ENCODE data around the gene FGFBP2.
A peak's percentile ranks its signal among the peaks of the same experiment; 100 is the strongest.

The FGFBP2 gene

DNA sequence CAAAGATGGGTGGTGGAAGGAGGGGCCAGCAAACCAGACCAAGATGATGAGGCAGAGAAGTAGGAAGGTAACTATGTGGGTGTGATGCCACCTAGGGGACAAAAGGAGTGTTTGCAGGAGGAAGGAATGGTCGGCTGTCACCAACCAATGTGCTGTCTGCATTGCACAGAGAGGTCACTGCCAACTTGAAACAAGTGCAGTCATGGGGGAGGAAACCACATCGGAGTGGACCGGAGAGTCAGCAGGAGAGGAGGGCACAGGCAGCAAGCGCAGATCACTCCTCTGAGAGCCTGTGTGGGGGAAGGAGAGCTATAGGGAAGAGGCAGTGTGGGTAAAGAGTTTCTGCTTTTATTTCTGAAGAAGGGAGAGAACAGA is 38.5 kb upstream of the FGFBP2 start:
- TF ChIP-seq, protein P1, sequence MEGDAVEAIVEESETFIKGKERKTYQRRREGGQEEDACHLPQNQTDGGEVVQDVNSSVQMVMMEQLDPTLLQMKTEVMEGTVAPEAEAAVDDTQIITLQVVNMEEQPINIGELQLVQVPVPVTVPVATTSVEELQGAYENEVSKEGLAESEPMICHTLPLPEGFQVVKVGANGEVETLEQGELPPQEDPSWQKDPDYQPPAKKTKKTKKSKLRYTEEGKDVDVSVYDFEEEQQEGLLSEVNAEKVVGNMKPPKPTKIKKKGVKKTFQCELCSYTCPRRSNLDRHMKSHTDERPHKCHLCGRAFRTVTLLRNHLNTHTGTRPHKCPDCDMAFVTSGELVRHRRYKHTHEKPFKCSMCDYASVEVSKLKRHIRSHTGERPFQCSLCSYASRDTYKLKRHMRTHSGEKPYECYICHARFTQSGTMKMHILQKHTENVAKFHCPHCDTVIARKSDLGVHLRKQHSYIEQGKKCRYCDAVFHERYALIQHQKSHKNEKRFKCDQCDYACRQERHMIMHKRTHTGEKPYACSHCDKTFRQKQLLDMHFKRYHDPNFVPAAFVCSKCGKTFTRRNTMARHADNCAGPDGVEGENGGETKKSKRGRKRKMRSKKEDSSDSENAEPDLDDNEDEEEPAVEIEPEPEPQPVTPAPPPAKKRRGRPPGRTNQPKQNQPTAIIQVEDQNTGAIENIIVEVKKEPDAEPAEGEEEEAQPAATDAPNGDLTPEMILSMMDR (IDR thresholded peaks at IDR 0.05; ENCODE audit: low read depth, low read length, missing control alignments): peak; percentile 88
- no peak overlapping the region for H3K4me3 ChIP-seq (replicated peaks; ENCODE audit: low read depth, low read length)
- peak; percentile 59 for DNase-seq (ENCODE audit: extremely low read depth, low read depth)

DNA sequence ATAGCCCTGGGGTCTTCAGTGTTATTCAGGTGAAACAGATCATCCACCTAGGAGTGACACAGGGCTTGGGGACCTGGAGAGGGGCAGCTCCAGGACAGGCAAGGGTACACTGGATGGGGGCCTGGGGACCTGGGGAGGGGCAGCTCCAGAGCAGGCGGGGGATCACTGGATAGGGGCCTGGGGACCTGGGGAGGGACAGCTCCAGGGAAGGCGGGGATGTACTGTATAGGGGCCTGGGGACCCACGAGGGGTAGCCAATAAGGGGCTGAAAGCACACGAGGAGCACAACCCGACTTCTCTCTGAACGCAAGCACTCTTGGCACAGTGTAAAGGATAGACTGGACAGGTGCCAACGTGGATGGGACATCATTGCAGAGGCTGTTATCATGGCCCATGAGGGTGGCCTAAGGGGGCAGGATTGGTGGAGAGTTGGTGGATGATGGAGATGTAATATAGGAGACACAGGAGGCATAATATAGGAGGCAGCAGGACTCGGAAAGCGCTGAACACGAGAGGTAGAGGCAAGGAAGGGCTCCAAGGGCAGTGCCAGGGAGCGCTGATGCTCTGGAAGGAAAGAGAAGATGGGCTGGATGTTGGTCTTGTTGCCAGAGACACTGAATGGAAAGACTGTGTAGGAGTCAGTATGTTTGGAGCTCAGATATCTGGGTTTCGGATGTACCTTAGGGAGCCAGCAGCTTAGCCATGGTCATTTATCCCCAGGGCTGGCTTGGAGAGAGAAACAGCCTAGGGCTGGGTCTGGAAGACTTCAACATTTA is 37.9 kb upstream of the FGFBP2 start:
- TF ChIP-seq, protein P1 (IDR thresholded peaks at IDR 0.05; ENCODE audit: low read depth, low read length, missing control alignments): no peak
- DNase-seq (ENCODE audit: extremely low read depth, low read depth): no peak
- no peak overlapping the region for H3K4me3 ChIP-seq (replicated peaks; ENCODE audit: low read depth, low read length)

DNA sequence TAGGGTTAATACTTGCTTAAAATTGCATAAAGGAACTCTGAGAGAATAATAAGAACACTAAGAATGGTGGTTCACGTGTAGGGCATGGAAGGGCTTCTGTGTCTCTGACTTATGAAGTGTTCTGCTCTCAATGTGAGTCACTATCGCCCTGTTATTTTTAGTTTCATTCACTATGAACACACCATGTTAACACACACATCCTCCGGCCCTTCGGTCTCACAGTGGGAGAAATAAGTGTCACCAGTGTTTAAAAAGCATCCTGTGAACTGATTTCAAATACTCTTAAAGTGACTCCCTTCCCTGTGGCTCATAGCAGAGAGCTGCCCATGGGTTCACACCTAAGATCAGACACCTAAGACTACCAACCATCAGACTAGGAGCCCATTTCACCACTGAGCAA is 33.8 kb upstream of the FGFBP2 start:
- DNase-seq (ENCODE audit: extremely low read depth, low read depth): no peak
- no peak overlapping the region for H3K4me3 ChIP-seq (replicated peaks; ENCODE audit: low read depth, low read length)
- TF ChIP-seq, protein P1 (IDR thresholded peaks at IDR 0.05; ENCODE audit: low read depth, low read length, missing control alignments): no peak

DNA sequence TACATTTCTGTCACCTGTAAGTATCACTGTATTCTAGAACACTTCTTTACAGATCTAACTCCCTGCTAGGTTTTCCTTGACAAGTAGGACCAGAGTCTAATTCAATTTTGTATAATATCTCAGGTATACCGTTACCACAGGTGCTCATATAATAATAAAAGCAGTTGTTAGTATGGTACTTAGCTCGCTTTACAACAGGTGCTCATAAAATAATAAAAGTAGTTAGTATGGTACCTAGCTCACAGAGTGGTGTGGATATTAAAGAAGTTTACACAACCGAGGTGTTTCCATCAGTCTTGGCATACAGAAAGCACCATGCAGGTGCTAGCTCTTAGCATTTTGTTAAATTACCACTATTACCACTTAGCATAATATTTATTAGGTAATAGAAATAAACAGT is 32.9 kb upstream of the FGFBP2 start:
- TF ChIP-seq, protein P1 (IDR thresholded peaks at IDR 0.05; ENCODE audit: low read depth, low read length, missing control alignments): no peak
- no peak for DNase-seq (ENCODE audit: extremely low read depth, low read depth)
- no peak overlapping the region for H3K4me3 ChIP-seq (replicated peaks; ENCODE audit: low read depth, low read length)

DNA sequence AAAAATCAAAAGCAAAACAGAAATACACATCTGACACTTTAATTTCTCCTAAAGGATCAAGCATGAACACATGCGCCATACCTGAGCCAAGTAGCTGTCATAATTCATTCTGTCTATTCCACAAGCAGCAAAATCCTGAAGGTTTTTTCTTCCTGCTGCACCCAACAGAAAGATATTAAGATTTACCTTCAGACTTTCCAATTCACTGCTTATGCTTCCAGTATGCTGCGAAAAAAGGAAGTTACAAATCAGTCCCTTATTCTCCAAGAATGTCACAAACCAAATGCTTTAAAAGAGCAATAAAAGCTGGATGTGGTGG is 29.2 kb upstream of the FGFBP2 start:
- DNase-seq (ENCODE audit: extremely low read depth, low read depth): no peak
- TF ChIP-seq, protein P1 (IDR thresholded peaks at IDR 0.05; ENCODE audit: low read depth, low read length, missing control alignments): no peak
- no peak overlapping the region for H3K4me3 ChIP-seq (replicated peaks; ENCODE audit: low read depth, low read length)

DNA sequence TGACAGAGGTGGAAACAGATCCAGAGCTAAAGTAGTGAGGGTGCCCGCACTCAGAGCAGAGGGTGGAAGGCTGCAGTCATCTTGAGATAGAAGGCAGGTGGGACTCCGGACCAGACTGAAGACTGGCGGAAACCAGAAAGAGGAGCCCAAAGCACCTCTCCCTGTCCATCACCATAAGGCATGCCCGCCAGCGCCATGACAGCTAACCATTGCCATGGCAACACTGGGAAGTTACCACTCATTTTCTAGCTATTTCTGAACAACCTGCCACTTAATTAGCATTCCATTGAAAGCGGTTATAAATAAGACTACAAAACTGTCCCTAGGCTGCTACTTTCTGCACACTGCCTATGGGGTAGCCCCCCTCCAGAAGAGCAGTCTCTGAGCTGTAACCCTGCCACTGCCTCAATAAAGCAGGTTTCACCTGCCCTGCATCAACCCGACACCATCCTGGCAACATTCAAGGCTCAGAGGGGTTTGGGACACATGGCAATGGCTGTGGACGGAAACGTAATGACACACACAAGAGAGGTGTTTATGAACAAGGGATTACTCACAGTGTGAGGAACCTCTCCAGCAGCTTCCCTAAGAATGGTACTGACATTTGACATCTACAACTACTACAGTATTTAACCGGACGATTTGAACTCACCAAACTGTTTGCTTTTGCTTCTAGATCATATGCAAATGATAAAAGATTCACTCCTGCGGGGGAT is 27.8 kb upstream of the FGFBP2 start:
- H3K4me3 ChIP-seq (replicated peaks; ENCODE audit: low read depth, low read length): no peak overlapping the region
- DNase-seq (ENCODE audit: extremely low read depth, low read depth): no peak
- TF ChIP-seq, protein P1 (IDR thresholded peaks at IDR 0.05; ENCODE audit: low read depth, low read length, missing control alignments): no peak

All from HFF-Myc (cell line).